Hepatocyte (in vitro differentiated cells): ENCODE results near the gene RBBP8NL. TPM values are rescaled to one million over a fixed set of nuclear protein-coding genes. Genes with fewer than 3 reads are reported as not detected.
A peak's percentile ranks its signal among the peaks of the same experiment; 100 is the strongest.

Experiments used
- DNase-seq: peaks from one replicate; pipeline ENCODE4 v3.0.0-alpha.2; 2016; ENCODE audit warnings: low spot score
- H2AFZ ChIP-seq: fragments of 200-600 bp; sonication (generic); 2 replicates; pipeline ENCODE4 v1.6.0; 2016; ENCODE audit warnings: antibody characterized with exemption, mild to moderate bottlenecking
- H3K27ac ChIP-seq: fragments of 200-600 bp; sonication (generic); 2 replicates; pipeline ENCODE4 v1.5.1; 2016; ENCODE audit warnings: mild to moderate bottlenecking
- H3K27me3 ChIP-seq: fragments of 200-600 bp; sonication (generic); 2 replicates; pipeline ENCODE4 v1.6.1; 2016
- H3K36me3 ChIP-seq: fragments of 200-600 bp; sonication (generic); replicated peaks from 2 replicates; pipeline ENCODE4 v1.5.1; 2016; ENCODE audit warnings: low read depth; ENCODE audit not compliant: insufficient read depth
- H3K4me1 ChIP-seq: fragments of 200-600 bp; sonication (generic); 2 replicates; pipeline ENCODE4 v1.5.1; 2016; ENCODE audit warnings: mild to moderate bottlenecking, moderate library complexity; ENCODE audit not compliant: insufficient read depth
- H3K4me2 ChIP-seq: fragments of 200-600 bp; sonication (generic); 2 replicates; pipeline ENCODE4 v1.6.0; 2016
- H3K4me3 ChIP-seq: fragments of 200-600 bp; sonication (generic); 2 replicates; pipeline ENCODE4 v1.5.1; 2016; ENCODE audit warnings: mild to moderate bottlenecking
- H3K79me2 ChIP-seq: fragments of 200-600 bp; sonication (generic); 2 replicates; pipeline ENCODE4 v1.6.0; 2017; ENCODE audit warnings: mild to moderate bottlenecking
- H3K9me2 ChIP-seq: fragments of 200-600 bp; sonication (generic); replicated peaks from 2 replicates; pipeline ENCODE4 v1.6.0; 2017; ENCODE audit warnings: mild to moderate bottlenecking; ENCODE audit not compliant: insufficient read depth
- H3K9me3 ChIP-seq: fragments of 200-600 bp; sonication (generic); 2 replicates; pipeline ENCODE4 v1.5.1; 2016; ENCODE audit warnings: low read depth, mild to moderate bottlenecking
- H4K20me1 ChIP-seq: fragments of 200-600 bp; sonication (generic); 2 replicates; pipeline ENCODE4 v1.6.0; 2016; ENCODE audit warnings: mild to moderate bottlenecking; ENCODE audit not compliant: insufficient read depth, poor library complexity, severe bottlenecking
- EZH2 ChIP-seq: fragments of 200-600 bp; sonication (generic); IDR thresholded peaks from 2 replicates; pipeline ENCODE4 v1.6.1; 2016; ENCODE audit warnings: antibody characterized with exemption, mild to moderate bottlenecking, borderline replicate concordance
- EZH2phosphoT487 ChIP-seq: fragments of 200-600 bp; sonication (generic); IDR thresholded peaks from one replicate; pipeline ENCODE4 v1.6.1; 2018; ENCODE audit warnings: antibody characterized with exemption, mild to moderate bottlenecking, low read depth, moderate library complexity; ENCODE audit not compliant: unreplicated experiment, severe bottlenecking
- WGBS: methylation state at CpG from one replicate; pipeline ENCODE4 v1.1.6; 2016; ENCODE audit warnings: low lambda C conversion rate; ENCODE audit errors: missing lambda C conversion rate; 5-methylcytosine and 5-hydroxymethylcytosine counted together
- polyA plus RNA-seq: library from polyadenylated mRNA; unstranded; fragments of >200 nt; fragmentation: Nextera tagmentation; extraction: Ambion mirVana; gene quantifications from 2 replicates; pipeline ENCODE4 v1.2.1, GENCODE V29; 2016
- total RNA-seq: library from RNA; depleted of rRNA; stranded (reverse); fragments of >200 nt; gene quantifications from 2 replicates; pipeline ENCODE4 v1.2.3, GENCODE V29; 2014
- TF ChIP-seq, protein P1 (sequence below): fragments of 200-600 bp; sonication (generic); IDR thresholded peaks from 2 replicates; pipeline ENCODE4 v1.5.1; 2016; ENCODE audit warnings: antibody characterized with exemption, mild to moderate bottlenecking; ENCODE audit not compliant: poor library complexity

Gene RBBP8NL
- total and polyA plus RNA-seq, 2 experiments from 2014 or later: 5.7 to 6.4 TPM

DNA sequence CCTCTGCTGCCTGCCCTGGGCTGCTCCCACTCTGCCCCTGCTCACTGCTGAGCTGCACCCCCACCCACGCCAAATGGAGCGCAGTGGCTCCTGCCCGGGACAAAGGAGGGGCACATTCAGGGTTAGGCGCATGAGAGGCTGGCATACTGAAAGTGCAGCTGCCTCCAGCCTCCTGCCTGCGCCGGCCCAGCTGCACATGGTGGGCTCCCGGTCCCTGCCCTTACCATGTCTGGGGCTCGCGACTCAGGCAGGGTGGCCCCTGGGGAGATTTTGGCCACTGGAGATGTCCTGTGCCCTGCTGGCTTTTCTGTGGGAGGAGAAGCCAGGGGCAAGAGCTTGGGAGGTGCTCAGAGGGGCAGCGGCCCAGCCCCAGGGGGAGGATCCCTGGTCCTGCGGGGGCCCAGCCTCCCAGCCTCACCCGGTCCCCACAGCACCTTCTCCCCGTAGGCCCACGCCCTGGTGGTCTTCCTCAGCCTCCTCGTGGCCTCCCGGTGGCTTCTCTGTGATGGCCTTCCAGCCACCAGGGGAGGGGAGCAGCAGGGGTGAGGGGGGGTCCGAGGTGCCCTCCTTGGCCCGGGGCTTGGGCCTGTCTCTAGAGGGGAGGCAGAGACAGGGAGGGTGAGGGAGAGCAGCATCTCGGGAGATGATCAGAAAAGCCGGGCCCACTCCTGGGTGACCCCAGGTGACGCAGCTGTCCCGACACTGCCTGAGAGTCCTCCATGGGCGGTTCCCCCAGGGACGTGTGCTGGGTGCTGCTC, 11.8 kb downstream of the RBBP8NL start:
- no peak for TF ChIP-seq EZH2phosphoT487
- no peak for TF ChIP-seq EZH2
- TF ChIP-seq, protein P1, sequence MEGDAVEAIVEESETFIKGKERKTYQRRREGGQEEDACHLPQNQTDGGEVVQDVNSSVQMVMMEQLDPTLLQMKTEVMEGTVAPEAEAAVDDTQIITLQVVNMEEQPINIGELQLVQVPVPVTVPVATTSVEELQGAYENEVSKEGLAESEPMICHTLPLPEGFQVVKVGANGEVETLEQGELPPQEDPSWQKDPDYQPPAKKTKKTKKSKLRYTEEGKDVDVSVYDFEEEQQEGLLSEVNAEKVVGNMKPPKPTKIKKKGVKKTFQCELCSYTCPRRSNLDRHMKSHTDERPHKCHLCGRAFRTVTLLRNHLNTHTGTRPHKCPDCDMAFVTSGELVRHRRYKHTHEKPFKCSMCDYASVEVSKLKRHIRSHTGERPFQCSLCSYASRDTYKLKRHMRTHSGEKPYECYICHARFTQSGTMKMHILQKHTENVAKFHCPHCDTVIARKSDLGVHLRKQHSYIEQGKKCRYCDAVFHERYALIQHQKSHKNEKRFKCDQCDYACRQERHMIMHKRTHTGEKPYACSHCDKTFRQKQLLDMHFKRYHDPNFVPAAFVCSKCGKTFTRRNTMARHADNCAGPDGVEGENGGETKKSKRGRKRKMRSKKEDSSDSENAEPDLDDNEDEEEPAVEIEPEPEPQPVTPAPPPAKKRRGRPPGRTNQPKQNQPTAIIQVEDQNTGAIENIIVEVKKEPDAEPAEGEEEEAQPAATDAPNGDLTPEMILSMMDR: no peak
- Histone ChIP-seq H3K9me2 (no peaks in the 10 kb centered on the region), H3K4me3 (no peak overlapping the region), H3K79me2 (no peaks in the 10 kb centered on the region), H3K36me3 (no peaks in the 10 kb centered on the region), H3K27ac (no peak overlapping the region), H4K20me1 (no peaks in the 10 kb centered on the region), H3K27me3 (no peaks in the 10 kb centered on the region), H3K9me3 (no peaks in the 10 kb centered on the region), H2AFZ (no peak overlapping the region), H3K4me1 (peaks cover 19% of the 10 kb centered on the region), H3K4me2 (no peak overlapping the region)
- WGBS: 93% methylated on average over 23 of the region's 24 CpGs
- no peak for DNase-seq

DNA sequence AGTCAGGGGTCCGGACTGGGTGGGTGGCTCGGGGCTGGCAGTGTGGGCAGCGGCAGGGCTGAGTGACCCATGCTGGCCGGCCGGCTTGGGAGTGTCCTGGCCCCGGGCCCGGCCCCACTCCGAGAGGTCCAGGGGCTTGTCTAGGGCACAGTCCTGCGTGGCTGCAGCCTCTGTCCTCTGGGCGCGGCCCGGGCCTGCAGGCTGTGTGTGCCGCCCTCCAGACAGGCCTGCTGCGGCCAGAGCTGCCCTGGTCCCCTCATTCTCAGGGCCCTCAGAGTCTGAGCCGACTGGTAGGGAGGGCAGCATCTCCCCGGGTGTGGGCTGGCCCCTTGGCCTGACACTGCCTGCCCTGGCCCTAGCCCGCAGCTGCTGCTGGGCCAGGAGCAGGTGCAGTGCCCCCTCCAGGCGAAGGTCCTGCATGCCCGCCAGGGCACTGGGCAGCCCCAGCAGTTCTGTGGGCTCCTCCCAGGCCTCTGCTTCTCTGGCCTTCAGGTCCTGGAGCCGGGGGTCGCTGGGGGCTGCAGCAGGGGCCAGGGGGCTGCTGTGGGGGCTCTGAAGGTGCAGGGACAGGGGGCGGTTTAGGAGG, 13.3 kb downstream of the RBBP8NL start:
- no peak for DNase-seq
- peak overlapping the region; percentile 84 for H3K27ac ChIP-seq
- H3K79me2 ChIP-seq: no peaks in the 10 kb centered on the region
- H3K9me3 ChIP-seq: no peaks in the 10 kb centered on the region
- 86% methylated on average over 17 of the region's 22 CpGs for whole genome bisulfite sequencing
- H3K27me3 ChIP-seq: no peaks in the 10 kb centered on the region
- no peaks in the 10 kb centered on the region for H3K36me3 ChIP-seq
- H3K4me3 ChIP-seq: no peak overlapping the region
- peak overlapping the region; percentile 53 for H3K4me2 ChIP-seq
- H3K9me2 ChIP-seq: no peaks in the 10 kb centered on the region
- no peak overlapping the region for H2AFZ ChIP-seq
- H4K20me1 ChIP-seq: no peaks in the 10 kb centered on the region
- H3K4me1 ChIP-seq: peaks cover 24% of the 10 kb centered on the region
- TF ChIP-seq EZH2phosphoT487 (no peak), EZH2 (no peak)
- TF ChIP-seq, protein P1: no peak

DNA sequence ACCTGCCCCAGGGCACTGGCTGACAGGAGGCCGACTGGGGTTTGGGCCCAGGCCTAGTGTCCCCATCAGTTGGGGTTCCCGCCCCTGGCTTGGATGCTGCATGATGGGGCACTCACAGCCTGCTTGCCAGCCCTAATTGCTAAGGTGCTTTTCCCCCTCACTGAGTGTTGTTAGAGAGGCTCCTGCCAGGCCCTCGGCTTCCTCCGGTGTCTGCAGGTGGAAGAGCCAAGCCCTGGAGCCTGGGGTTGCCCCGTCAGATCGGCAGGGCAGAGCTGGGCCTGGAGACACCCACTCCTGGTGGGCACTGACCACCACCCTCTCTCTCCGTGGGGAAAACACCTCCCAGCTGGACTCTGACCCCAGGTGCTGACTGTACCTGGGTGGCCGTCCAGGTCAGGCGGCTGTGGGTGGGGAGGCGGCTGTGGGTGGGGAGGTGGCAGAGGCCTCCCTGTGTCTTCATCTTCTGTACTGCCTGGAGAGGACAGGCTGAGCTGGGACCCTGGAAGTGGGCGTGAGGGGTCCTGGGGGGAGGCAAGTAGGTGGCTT, 14.2 kb downstream of the RBBP8NL start:
- H4K20me1 ChIP-seq: no peaks in the 10 kb centered on the region
- peaks cover 24% of the 10 kb centered on the region for H3K4me1 ChIP-seq
- peak; percentile 52 for DNase-seq
- no peaks in the 10 kb centered on the region for H3K27me3 ChIP-seq
- H3K9me2 ChIP-seq: no peaks in the 10 kb centered on the region
- no peaks in the 10 kb centered on the region for H3K79me2 ChIP-seq
- peak overlapping the region; percentile 84 for H3K27ac ChIP-seq
- WGBS: 82% methylated on average over 10 of the region's 11 CpGs
- H3K36me3 ChIP-seq: no peaks in the 10 kb centered on the region
- no peak overlapping the region for H2AFZ ChIP-seq
- no peak overlapping the region for H3K4me3 ChIP-seq
- TF ChIP-seq EZH2phosphoT487 (no peak), EZH2 (no peak)
- H3K9me3 ChIP-seq: no peaks in the 10 kb centered on the region
- peak overlapping the region; percentile 53 for H3K4me2 ChIP-seq

DNA sequence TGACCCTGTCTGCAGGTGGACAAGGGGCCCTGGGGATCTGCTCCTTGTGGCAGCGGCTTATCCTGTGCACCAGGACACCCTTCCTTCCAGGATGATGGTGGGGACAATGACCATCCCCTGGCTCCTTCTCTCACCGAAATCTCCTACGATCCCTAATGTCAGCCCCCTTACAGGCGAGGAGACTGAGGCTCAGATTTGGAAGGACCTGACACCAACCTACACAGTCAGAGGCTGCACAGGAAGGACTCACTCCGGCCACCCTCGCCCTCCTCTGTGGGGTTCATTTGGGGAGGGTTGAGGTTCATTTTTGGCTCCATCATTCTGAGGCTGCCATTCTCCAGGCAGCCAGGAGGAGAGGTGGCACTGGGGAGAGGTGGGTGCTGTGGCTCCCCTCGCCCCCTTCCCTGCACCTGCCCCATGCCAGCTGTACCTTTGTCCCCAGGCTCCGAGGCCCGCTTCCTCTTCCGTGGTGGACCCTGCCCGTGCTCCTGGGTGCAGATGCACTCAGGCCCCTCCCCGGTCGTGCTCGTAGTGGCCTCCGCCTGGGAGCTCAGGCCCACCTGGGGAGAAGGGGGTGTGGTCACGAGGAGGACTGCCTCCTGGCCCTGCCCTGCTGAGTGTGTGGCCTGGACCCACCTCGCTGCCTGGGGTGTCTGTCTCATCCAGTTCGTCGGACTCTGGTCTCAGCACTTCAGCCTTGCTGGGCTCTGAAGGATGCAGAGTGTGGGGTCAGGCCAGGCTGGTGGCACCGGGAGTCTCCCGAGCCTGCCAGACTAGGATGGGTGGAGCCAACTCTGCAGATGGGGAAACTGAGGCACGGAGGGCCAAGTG, 14.9 kb downstream of the RBBP8NL start:
- peak overlapping the region; percentile 84 for H3K27ac ChIP-seq
- 74% methylated on average over 22 of the region's 22 CpGs for WGBS
- H2AFZ ChIP-seq: no peak overlapping the region
- H3K27me3 ChIP-seq: no peaks in the 10 kb centered on the region
- no peaks in the 10 kb centered on the region for H3K79me2 ChIP-seq
- H3K9me2 ChIP-seq: no peaks in the 10 kb centered on the region
- H3K36me3 ChIP-seq: no peaks in the 10 kb centered on the region
- H3K4me3 ChIP-seq: no peak overlapping the region
- TF ChIP-seq, protein P1: no peak
- no peaks in the 10 kb centered on the region for H4K20me1 ChIP-seq
- H3K4me1 ChIP-seq: peaks cover 31% of the 10 kb centered on the region
- H3K9me3 ChIP-seq: no peaks in the 10 kb centered on the region
- peak; percentile 89 for DNase-seq
- peak overlapping the region; percentile 61 for H3K4me2 ChIP-seq
